ENCODE results near the gene EPHA3.
"Not testable (repeated sequence)": the region's sequence is repeated elsewhere in the genome, so short reads cannot be mapped to it uniquely, and the experiment has no call there.

EPHA3 gene

GRCh38 chr3:89289574-89290190 lies 182.3 kb downstream of the EPHA3 start:
- no peak for DNase-seq

DNA sequence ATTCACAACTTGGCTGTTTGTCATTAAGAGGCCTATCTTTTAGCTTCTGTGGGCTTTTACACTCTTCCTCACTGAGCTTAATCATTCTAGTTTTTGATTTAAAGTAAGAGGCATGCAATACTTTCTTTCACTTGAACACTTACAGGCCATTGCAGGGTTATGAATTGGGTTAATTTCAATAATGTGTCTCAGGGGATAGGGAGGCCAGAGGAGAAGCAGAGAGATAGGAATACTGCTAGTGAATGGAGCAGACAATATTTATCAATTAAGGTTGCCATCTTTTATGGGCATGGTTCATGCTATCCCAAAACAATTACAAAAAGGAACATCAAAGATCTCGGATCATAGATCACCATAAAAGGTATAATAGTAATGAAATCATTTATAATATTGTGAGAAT lies 189.8 kb downstream of the EPHA3 start:
- no peak for DNase-seq

DNA sequence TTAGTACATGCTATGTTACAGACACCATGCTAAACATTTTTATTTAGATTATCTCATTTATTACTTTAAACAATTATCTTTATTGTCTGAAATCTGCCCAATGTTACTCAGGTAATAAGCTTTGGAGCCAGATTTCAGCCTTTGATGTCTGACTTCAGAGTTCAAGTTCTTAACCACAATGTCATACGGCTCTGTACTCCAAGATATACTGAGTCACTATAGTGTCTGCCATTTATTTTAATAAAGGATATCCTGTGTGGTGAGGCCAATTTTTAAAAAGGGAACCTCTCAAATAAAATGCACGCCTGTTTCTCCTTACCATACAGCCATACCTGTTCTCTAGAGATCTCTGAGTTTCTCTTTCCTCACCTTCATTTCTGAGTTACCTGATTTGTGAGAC lies 193.1 kb downstream of the EPHA3 start:
- peak; percentile 33 for DNase-seq

GRCh38 chr3:89300981-89301380 lies 193.6 kb downstream of the EPHA3 start:
- peak; percentile 67 for DNase-seq

DNA sequence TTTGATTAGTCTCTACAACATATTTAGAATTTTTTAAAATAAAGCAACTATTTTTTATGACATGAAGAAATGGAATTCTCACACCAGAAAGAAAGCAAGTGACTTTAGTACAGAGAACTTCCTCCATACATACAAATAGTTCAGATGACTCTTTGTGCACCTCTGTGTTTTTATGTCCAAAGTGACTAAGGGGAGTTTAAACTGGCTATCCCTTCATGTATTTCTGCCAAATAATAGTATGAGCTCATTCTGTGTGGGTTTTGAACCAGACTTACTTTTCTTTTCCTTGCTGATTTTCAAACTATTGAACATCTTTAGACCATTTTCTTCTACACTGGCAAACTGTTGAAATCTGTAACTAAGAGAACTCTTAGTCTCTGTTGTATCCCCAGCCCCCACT lies 196.3 kb downstream of the EPHA3 start:
- peak; percentile 70 for DNase-seq

DNA sequence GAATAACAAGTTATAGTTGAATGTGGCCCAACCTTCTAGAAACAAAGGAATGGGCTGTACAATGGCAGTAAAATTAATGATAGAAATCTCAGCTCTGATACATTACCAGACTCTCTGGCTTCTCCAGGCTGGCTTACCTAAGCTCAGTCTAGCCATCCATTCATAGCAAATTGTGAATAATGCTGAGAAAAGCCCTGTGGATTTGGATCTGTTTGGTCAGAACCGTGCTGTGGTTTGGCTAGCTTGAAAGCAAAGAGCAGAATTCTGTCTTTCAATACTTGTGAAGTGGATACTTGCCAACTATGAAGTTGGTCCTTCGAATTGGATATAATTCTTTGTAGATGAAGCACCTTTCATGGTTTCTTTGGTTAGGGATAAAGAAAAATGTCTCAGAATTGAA lies 199.1 kb downstream of the EPHA3 start:
- peak; percentile 47 for DNase-seq

DNA sequence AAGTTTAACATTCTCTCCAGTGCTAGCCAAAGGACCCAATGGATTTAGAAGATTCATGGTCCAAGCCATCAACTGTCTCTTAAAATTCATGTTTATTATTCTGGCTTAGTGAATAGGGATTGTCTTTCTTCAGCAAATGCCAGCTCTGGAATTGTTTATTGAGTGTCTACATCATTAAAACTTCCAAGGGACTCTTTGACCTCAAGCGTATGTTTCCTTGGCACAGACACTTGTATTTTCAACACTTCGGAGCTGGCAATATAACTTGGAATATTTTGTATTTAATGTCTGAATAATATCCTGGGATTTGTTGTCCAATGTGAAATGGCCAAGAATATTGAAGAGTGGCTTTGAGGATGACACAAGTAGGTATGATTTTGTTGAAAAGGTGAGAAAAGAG lies 204.2 kb downstream of the EPHA3 start:
- DNase-seq, result no peak

GRCh38 chr3:89312141-89312540 lies 204.7 kb downstream of the EPHA3 start:
- DNase-seq, result no peak

GRCh38 chr3:89314454-89315098 lies 207.2 kb downstream of the EPHA3 start:
- DNase-seq, result peak; percentile 58

- no peak for DNase-seq
Measured at GRCh38 chr3:89315750-89316470, 208.5 kb downstream of the EPHA3 start.

DNA sequence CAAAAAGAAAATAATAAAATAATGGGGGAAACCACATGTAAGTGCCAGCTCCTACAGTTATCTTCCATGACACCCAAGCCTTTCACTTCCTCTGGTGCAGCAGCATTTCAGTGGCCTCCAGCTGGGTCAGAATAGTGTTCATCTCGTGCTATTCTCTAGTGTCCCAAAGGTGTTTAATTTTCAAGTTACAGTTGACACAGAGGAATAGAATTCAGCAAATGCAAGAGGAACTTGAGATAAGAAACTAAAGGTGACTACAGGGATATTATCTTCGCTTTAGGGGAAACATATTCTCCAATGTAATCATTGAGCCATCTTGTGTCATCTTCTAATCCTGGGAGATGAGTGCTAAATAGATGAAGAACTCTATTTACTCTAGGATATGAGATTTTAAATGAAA lies 212.8 kb downstream of the EPHA3 start:
- DNase-seq, result no peak

GRCh38 chr3:89326997-89327396 lies 219.6 kb downstream of the EPHA3 start:
- DNase-seq, result no peak

- no peak for DNase-seq
Measured at GRCh38 chr3:89332386-89332785, 225.0 kb downstream of the EPHA3 start.

GRCh38 chr3:89332793-89333192 lies 225.4 kb downstream of the EPHA3 start:
- DNase-seq, result peak; percentile 40

DNA sequence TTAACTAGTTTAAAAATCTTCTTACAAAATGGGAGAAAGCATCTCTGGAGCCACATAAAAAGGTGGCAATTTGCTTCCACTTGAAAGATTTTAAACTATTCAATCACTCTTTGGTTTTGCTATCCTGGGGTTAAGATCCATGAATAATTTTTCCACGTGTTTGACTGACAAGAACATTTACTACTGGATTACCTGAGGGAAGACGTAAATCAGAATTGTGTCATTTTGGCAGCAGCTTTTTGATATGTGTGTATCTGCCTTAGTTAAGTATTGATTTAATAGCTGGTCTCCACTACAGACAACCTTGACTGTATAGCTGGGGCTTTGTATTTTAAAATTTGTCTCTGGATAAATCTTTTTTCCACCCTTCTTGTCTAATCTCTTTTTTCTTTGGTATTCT lies 228.3 kb downstream of the EPHA3 start:
- DNase-seq, result no peak

GRCh38 chr3:89340408-89340807 lies 233.0 kb downstream of the EPHA3 start:
- DNase-seq, result no peak

GRCh38 chr3:89344076-89344475 lies 236.7 kb downstream of the EPHA3 start:
- no peak for DNase-seq

DNA sequence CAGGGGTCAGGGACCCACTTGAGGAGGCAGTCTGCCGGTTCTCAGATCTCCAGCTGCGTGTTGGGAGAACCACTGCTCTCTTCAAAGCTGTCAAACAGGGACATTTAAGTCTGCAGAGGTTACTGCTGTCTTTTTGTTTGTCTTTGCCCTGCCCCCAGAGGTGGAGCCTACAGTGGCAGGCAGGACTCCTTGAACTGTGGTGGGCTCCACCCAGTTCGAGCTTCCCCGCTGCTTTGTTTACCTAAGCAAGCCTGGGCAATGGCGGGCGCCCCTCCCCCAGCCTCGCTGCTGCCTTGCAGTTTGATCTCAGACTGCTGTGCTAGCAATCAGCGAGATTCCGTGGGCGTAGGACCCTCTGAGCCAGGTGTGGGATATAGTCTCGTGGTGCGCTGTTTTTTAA lies 243.5 kb downstream of the EPHA3 start:
- not testable (repeated sequence) for DNase-seq

DNA sequence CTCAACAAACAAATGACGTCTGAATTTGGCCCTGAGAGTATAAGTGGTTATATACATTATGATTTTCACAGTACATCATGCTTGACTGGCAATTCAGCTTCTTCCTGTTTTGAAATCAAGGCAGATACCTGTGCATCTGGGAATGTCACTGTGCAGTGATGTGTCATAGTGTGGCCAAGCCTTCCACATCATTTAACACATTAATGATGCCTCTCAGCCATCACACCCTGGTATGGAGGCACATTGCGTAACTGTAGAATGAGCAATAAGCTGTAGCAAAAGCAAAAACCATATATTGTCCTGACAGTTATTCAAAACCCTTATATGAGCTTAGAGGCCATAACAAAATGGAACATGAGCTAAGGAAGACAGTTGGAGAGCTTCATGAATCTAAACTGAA lies 246.0 kb downstream of the EPHA3 start:
- peak; percentile 66 for DNase-seq

- DNase-seq, result no peak
Measured at GRCh38 chr3:89358281-89358680, 250.9 kb downstream of the EPHA3 start.

- peak; percentile 90 for DNase-seq
Measured at GRCh38 chr3:89360156-89360555, 252.7 kb downstream of the EPHA3 start.

- no peak for DNase-seq
Measured at GRCh38 chr3:89362496-89362895, 255.1 kb downstream of the EPHA3 start.

DNA sequence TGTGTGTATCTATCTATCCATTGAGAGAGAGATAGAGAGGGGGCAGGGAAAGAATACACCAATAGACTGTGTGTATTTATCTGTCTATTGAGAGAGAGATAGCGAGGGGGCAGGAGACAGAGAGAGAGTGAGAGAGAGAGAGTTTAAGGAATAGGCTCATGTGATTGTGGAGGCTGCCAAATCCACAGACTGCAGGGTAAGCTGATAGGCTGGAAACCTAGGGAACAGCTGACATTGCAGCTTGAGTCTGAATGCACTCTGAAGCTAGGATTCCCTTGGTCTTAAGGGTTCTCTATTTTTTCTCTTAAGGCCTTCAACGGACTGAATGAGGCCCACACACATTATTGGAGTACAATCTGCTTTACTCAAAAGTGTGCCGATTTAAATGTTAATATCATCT lies 255.8 kb downstream of the EPHA3 start:
- no peak for DNase-seq

DNA sequence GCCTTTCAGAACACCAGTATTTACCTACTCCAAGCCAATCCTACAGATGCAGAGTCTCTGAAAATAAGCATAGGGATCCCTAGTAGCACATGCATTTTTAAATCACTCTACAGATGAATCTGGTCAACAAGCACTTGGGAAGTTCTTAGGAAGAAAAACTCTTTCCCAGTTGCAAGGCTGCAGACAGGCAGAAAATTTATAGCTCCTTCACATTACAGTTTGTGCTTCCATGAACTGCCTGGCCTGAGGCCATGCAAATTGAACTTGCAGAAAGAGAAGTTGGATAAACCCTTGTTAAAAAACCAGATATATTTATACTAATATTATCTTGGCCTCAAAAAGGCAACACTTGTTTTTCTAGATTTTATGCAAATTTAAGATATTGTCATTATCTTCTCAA lies 256.9 kb downstream of the EPHA3 start:
- DNase-seq, result no peak
